ENCODE results near the gene CFAP65. TPM values are rescaled to one million over a fixed set of nuclear protein-coding genes. Genes with fewer than 3 reads are reported as not detected.

The CFAP65 gene
- total and polyA plus RNA-seq, 2 of the 13 experiments (the other 11 are each of a cell fraction or from before 2014, with no cell fraction given) = 0.05 TPM; not detected in 1

GRCh38 chr2:219037783-219038499 lies 3.4 kb downstream of the CFAP65 start (continued):
- no peak for TF ChIP-seq HINFP (CRISPR knock-in tag; IDR thresholded peaks at IDR 0.05; ENCODE audit: low read depth)
- TF ChIP-seq WIZ (CRISPR knock-in tag; IDR thresholded peaks at IDR 0.05) = no peak
- TF ChIP-seq STAT5B (CRISPR knock-in tag; IDR thresholded peaks at IDR 0.05) = no peak
- TF ChIP-seq, protein P1, sequence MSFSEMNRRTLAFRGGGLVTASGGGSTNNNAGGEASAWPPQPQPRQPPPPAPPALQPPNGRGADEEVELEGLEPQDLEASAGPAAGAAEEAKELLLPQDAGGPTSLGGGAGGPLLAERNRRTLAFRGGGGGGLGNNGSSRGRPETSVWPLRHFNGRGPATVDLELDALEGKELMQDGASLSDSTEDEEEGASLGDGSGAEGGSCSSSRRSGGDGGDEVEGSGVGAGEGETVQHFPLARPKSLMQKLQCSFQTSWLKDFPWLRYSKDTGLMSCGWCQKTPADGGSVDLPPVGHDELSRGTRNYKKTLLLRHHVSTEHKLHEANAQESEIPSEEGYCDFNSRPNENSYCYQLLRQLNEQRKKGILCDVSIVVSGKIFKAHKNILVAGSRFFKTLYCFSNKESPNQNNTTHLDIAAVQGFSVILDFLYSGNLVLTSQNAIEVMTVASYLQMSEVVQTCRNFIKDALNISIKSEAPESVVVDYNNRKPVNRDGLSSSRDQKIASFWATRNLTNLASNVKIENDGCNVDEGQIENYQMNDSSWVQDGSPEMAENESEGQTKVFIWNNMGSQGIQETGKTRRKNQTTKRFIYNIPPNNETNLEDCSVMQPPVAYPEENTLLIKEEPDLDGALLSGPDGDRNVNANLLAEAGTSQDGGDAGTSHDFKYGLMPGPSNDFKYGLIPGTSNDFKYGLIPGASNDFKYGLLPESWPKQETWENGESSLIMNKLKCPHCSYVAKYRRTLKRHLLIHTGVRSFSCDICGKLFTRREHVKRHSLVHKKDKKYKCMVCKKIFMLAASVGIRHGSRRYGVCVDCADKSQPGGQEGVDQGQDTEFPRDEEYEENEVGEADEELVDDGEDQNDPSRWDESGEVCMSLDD (CRISPR knock-in tag; IDR thresholded peaks at IDR 0.05; ENCODE audit: borderline replicate concordance) = no peak
- TF ChIP-seq ZBTB3 (CRISPR knock-in tag; IDR thresholded peaks at IDR 0.05; ENCODE audit: borderline replicate concordance, low read depth) = no peak
- TF ChIP-seq ZNF296 (CRISPR knock-in tag; conservative IDR thresholded peaks at IDR 0.05) = no peak
- TF ChIP-seq SMARCE1 (IDR thresholded peaks at IDR 0.05; ENCODE audit: borderline replicate concordance) = no peak
- TF ChIP-seq SAFB2 (CRISPR knock-in tag; IDR thresholded peaks at IDR 0.05; ENCODE audit: borderline replicate concordance, low read depth) = no peak
- TF ChIP-seq ZNF629 (CRISPR knock-in tag; conservative IDR thresholded peaks at IDR 0.05) = no peak
- no peak for TF ChIP-seq ZSCAN12 (CRISPR knock-in tag; IDR thresholded peaks at IDR 0.05)
- TF ChIP-seq ATF1 (CRISPR knock-in tag; IDR thresholded peaks at IDR 0.05) = no peak
- TF ChIP-seq ZFP90 (CRISPR knock-in tag; IDR thresholded peaks at IDR 0.05; ENCODE audit: borderline replicate concordance) = no peak
- TF ChIP-seq ZKSCAN5 (CRISPR knock-in tag; IDR thresholded peaks at IDR 0.05) = no peak
- TF ChIP-seq ZNF556 (CRISPR knock-in tag; IDR thresholded peaks at IDR 0.05; ENCODE audit: borderline replicate concordance) = no peak
- peak; percentile 61 for TF ChIP-seq NR2F6 (IDR thresholded peaks at IDR 0.05)
- TF ChIP-seq NR2F6 (CRISPR knock-in tag; IDR thresholded peaks at IDR 0.05) = peak; percentile 23; the same call in 1 of the 2 replicates
- TF ChIP-seq HMGA1 (CRISPR knock-in tag; conservative IDR thresholded peaks at IDR 0.05) = no peak
- no peak for TF ChIP-seq ZNF326 (CRISPR knock-in tag; IDR thresholded peaks at IDR 0.05; ENCODE audit: borderline replicate concordance)
- TF ChIP-seq, protein P2, sequence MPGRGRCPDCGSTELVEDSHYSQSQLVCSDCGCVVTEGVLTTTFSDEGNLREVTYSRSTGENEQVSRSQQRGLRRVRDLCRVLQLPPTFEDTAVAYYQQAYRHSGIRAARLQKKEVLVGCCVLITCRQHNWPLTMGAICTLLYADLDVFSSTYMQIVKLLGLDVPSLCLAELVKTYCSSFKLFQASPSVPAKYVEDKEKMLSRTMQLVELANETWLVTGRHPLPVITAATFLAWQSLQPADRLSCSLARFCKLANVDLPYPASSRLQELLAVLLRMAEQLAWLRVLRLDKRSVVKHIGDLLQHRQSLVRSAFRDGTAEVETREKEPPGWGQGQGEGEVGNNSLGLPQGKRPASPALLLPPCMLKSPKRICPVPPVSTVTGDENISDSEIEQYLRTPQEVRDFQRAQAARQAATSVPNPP (CRISPR knock-in tag; IDR thresholded peaks at IDR 0.05) = no peak
- TF ChIP-seq ZXDC (CRISPR knock-in tag; IDR thresholded peaks at IDR 0.05) = no peak
- TF ChIP-seq ZNF234 (CRISPR knock-in tag; conservative IDR thresholded peaks at IDR 0.05) = no peak
- TF ChIP-seq HNRNPH1 (optimal IDR thresholded peaks at IDR 0.05; ENCODE audit: low read depth, low read length) = no peak
- no peak for TF ChIP-seq ZNF253 (CRISPR knock-in tag; IDR thresholded peaks at IDR 0.05; ENCODE audit: borderline replicate concordance)

Data from HepG2 (cell line).